HG03159 (cell line): ENCODE results near the gene TGFA.

Experiments
- ATAC-seq: cut with Tn5 transposase; IDR thresholded peaks from one replicate; pipeline ENCODE4 v1.9.1; 2021; ENCODE audit warnings: mild to moderate bottlenecking, moderate library complexity; ENCODE audit not compliant: unreplicated experiment

Gene TGFA

DNA sequence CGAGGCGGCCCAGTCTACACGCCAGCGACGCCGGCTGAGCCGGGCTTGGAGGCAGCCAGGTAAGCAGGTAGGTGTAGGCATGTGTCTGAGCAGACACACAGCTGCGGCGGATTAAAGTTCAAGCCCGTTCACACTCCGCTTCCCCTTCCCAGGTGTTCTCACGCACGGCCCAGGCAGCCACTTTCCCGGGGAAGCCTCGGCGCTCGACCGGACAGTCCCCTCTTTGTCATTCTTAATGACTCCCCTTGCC, 367 bp downstream of the TGFA start:
- ATAC-seq = no peak

DNA sequence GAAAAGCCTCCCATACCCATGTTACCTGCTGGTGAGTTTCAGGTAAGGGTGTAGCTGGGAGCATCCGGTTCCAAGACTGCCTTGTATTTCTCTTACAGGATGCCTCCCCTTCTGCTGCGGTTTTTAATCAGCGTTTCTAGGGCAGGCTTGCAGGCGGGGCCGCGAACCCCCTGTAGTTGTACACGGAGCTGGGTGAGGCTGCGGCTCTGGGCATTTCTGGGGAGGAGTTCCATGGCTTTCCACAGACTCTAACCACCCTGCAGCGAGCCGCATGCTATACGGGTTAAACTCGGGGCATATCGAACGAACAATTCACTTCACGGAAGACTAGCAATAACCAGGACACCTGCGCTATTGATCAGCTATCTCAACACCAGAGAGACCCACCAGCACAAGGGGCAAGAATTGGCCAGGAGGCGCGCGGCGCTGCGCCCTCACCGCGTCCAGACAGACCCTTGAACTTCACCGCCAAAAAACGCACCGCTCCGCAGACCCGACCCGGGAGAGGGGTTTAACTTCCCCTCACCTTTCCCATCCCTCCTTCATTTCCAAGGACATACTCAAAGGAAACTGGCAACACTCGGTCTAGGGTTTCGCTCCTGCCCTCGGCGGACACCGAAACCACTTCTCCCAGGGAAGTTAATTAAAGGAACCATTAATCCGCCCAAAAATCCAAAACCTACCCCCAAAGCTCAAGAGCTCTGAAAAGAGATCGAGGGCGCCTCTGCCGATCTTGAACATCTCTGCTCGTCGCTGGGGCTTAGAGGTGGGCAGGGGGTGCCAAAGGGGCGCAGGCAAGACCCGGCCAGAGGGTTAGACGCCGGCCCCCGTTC, 909 bp downstream of the TGFA start:
- no peak for ATAC-seq

DNA sequence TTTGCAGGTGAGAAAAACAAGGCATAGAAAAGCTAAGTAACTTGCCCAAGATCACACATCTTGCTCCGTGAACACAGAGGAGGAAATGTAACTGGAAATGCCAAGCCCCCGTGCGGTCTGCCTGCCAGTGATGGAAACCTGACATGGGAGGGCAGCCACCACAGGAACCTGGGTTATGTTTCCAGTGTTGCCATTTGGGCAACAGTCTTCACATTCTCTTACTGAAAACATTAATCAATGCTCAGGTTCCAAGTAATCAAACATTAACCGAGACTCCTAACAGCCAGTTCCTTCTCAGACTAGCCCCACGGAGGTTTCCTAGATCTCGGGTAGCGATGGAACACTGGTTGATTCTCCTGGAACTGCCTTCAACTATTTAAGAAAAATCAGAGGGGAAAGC, 2.5 kb downstream of the TGFA start:
- ATAC-seq = no peak

DNA sequence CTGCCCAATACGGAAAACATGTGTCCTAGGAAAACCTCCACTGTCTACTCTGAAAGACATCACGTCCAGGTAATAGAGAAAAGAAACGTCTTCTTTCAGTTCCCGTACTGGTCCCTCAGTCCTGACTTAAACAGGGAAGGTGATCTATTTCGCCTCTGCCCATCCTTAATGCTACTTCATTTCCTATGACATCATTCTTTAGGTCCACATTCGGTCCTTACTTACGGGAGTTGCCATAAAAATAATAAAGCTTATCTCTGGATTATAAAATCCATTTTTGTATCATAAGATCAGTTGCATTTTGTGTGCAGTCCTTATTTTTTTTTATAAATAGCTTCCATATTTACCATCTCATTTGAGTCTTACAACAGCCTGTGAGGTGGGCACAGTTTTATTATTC, 3.7 kb downstream of the TGFA start:
- ATAC-seq = no peak

DNA sequence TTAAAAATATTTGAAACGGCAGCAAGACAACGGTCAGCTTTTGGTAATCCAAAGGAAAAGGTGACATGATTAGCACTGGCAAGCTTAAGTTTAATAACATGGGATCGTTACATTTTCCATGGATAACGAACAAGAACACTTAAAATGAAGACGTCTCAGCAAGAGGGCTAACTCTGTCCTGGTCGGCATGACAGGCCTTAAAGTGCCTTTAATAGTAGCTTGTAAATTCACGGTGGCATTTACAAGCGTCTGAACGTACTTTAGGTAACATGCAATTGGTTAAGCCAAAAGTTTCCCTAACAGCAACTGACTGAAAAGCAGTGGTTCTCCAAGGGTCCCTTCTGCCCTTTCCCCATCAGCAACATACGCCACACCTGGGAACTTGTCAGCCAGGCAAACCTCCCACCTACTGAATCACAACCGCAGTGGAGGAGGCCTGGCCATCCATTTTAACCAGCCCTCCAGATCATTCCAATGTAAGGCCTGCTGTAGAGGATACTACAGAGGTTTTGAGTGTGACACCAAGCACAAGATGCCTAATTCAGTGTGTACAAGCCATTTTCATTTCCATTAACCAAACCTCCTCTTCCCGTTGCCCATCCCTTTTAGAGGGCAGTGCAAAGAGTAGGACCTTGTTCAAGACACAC, 4.4 kb downstream of the TGFA start:
- ATAC-seq = no peak

DNA sequence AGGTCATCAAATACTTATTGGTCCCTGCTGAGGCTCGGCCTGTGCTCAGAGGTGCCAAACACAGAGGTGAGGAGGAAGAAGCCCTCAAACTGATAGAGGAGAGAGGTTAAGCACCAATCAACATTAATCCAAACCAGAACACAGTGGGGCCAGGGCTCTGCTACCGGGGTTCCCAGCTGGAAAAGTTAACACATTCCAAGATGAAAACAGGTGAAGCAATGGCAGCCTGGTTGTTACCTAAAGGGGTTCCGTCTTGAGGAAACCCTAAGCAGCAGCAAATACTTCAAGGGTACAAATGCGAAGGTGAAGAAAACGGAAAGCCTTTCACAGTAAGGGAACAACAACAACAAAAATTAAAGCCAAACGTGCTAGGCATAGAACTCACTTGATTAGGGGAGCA, 5.4 kb downstream of the TGFA start:
- ATAC-seq = no peak

DNA sequence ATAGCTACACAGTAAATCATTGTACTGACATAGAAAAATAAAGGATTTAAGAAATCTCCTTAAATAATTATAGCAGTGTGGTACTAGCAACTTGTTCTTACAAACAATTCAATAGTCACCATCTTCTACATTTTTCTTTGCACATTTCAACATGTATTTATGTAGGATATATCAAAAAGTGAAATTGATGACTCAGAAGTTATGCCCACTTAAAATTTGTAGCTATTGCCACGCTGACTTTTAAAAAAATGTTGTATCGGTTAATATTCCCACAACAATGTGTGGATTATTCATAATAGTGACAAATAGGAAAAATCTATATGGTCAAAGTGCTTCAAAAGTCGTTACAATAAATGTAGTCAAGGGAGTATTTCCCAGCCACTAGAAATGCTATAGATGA, 6.7 kb downstream of the TGFA start:
- no peak for ATAC-seq

DNA sequence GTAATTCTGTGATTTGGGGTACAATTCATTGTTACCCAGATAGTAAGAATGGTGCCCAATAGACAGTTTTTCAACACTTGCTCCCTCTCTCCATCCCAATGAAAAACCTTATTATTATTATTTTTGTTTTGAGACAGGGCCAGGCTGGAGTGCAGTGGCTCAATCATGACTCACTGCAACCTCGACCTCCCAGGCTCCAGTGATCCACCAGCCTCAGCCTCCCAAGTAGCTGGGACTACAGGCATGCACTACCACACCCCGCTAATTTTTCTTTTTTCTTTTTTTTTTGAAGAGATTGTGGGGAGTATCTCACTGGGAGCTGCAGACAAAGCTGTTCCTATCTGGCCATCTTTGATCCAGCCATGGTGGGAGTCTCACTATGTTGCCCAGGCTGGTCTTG, 7.2 kb downstream of the TGFA start:
- no peak for ATAC-seq

DNA sequence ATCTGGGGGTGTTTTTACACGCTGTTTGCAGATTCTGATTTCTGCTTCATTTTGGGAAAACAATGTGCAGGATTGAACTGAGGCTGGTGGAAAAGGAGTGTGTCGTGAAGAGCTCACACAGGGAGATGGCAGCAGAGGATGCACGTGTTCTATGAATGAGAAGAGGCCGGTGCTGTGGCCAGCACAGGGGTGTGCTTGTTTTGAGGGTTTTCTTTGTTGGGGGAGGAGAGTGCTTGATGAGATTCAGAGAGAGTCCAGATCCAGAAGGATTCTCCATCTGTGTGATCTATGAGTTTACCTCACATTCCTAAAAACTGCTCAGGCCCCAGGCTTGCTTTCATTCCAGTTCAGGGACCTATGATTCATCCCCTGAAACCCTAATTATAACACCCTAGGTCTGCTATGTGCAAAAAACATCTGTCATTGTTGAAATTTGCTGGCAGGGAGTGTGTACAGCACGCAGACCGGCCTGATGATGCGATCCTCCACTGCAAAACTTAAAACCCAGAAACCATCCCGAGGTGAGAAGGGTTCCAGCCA, 12.1 kb downstream of the TGFA start:
- no peak for ATAC-seq

DNA sequence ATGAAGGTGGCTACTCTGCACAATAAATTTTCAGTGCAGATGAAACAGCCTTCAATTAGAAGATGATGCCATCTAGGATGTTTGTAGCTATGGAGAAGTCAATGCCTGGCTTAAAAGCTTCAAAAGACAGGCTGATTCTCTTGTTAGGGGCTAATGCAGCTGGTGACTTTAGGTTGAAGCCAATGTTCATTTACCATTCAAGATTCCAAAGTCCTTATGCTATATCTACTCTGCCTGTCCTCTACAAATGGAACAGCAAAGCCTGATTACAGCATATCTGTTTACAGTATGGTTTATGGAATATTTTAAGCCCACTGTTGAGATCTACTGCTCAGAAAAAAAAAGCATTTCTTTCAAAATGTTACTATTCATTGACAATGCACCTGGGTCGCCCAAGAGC, 15.8 kb downstream of the TGFA start:
- ATAC-seq = no peak

DNA sequence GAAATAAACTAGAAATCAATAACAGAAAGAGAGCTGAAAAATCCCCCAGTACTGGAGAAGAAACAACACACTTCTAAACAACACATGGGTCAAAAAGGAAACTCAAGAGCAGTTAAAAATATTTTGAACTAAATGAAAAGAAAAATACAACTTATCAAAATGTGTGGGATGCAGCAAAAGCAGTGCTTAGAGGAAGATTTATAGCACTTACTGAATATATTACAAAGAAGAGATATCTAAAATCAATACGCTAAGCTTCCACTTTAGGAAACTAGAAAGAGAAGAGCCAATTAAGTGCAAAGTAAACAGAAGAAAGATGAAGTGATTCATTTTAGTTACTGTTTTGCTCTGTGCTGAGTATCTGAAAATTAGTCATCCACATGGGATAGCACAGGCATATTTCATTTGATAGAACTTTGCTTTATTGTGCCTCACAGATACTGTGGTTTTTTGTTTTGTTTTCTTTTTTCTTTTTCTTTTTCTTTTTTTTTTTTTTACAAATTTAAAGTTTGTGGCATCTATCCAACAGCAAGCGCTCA, 17.0 kb downstream of the TGFA start:
- ATAC-seq = no peak

DNA sequence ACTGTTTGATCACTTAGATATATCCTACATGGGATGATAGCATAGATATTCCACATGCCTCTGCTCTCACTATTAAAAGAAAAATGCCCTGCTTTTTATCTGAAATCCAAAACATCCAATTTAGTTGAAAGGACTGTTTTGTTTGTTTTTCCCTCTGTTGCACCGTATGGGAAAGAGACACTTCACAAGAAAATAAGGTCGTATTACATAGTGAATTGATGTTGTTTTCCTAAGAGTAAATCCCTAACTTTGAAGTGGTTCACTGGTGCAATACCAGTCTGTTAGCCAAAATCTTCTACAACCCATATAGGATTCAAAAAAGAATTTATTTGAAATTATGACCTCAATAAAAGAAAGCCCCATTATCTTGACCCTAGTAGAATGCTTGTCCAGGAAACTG, 18.1 kb downstream of the TGFA start:
- no peak for ATAC-seq

DNA sequence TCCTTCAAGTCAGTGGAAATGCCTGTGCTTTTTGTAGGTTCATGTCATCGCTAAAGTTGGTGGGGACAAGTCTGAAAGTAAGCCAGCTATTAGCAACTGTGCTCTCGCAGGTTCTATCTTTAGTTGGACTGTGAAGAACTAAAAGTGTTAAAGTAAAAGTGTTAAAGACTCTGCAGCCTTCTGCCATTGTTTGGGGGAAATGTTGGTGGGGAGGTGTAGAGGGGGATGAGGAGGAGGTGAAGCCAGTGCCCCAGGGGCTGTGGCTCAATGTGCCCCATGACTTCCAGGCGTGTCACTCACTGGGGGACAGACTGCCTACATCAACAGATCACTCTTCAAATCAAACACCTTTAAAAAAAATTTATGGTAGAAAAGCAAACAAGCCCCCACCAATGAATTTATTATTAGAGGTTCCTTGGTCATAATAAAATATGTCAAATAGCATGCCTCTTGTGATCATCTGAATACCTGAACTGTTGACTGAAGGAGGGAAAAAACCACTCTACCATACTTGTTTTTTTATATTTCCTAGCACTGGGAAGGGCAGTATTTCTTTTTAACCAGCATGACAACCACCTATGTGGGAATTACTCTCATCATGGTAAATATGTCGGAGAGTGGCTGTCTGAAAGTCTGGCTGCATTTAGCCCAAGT, 19.3 kb downstream of the TGFA start:
- no peak for ATAC-seq

DNA sequence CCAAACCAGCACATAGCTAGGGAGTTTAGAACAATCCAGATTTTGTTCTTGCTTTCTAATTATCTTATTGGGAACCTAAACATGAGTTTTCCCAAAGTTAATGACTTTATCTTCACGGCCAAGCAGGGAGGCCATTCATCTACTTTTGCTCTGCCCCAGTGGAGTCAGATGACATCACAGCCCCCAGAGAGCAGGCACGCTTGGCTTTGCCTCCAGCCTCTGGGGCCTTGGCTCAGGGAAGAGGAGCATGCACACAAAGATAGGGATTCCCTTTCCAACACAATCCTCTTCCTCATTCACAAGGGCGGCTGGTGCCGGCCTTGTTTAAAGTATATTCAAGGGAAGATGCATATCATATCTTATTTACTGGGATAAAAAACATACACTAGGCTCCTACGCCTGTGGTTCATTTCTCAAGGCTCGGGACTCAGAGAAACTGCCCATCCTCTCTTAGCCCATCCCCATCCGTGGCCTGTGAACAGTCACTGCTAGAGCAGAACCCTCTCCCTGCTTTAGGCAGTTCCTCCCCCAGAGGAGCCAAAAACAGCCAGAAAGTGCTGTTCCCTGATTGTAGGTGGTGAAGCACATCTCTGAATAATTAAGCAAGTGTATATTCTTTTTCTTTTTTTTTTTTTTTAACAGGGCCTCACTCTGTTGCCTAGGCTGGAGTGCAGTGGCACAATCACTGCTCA, 21.2 kb downstream of the TGFA start:
- no peak for ATAC-seq

DNA sequence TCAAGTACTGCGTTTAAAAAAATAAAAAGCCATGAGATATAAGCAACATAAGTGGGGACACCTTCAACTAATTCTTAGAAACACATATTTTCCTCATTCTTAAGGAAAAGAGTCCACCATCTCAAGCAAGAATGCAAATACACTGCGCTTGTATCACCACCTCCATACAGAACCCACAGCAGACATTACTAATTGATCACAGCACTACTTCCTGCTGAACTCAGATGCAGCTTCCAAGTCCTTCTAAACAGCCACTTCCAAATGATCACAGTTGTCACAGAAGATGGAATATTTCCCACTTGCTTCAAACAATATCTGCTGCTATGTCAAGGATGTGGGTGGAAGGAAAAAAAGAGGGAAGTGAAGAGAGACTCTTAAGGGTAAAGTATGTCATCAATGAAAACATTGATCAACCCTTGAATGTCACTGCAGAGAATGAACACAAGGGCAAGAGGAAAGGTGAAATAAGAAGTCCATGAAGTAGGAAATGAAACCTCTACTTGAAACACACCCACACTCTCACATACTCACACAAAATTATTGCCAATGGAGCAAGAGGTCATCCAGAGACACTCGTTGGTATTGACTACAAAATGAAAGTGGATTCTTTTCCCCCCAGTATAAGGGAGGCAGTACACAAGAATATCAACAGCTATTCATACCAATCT, 22.1 kb downstream of the TGFA start:
- ATAC-seq = no peak

DNA sequence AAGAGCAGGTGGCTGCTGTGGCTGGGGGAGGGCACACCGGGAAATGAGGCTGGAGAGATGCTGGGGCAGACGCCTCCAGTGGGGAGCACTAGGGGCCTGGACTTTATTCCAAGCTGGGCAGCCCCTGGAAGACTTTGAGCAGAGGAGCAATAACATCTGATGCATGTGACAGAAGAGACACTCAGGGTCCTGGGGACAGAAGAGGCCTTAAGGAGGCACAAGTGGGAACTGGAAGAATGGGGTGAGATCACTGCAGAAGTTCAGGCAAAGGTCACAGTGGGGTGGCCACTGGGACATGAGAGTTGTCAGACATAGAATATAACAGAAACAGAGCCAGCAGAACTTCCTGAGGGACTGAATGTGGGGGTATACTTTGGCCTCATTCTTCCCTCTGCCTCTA, 24.0 kb downstream of the TGFA start:
- no peak for ATAC-seq

DNA sequence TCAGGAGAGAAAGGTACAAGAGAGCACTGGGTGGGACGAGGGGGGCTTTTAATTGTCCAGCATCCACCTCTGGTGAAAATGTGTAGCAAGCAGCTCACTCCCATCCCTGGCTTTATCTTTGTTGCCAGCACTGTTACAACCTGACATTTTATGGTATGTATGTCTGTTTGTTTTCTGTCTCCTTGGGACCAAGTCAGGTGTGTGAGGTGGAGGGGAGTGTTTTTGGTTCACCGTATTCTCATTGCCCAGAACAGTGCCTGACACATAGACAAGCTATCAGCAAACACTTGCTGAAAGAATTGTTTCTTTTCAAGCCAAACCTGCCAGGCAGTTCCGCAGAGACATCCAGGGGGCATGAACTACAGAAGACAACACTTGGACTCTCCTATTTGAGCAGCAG, 24.7 kb downstream of the TGFA start:
- no peak for ATAC-seq

DNA sequence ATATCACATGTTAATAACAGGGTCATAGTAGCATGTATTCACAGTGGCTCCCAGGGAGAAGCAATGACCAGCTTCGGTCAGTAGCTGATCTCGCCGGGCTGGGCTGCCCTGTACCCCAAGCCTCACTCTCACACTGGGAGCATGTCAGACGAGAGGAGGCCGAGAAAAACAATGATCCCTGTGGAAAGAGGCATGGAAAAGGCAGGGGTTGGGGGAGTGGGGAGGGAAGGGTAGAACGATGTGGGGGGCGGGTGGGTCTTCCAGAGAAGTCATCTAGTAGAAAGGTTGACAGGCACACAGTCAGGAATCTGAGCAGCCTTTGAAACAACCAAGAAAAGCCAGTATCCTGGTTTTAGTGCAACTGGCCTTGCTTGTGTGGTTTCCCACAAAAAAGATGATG, 25.4 kb downstream of the TGFA start:
- no peak for ATAC-seq

DNA sequence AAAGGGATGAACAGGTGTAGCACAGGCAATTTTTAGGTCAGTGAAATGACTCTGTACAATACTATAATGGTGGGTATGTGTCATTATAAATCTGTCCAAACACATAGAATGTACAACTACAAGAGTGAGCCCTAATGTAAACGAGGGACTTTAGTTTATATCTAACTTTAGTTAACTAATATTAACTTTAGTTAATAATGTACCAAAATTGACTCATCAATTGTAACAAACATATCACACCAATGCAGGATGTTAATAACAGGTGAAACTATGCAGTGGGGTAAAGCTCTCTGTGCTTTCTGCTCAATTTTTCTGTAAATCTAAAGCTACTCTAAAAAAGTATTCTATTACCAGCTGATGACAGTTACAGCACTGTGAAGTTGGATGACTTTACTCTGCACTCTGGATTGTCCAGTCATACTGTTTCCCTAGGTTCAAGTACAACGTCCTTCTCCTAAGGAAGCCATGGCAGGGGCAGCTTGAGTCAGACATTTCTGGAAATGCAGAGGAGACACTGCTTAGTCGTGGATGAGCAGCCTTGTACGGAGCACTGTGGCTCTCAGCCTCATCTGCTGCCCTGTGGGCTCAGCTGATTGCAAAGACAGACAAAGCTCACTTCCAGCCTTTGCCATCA, 26.1 kb downstream of the TGFA start:
- ATAC-seq = no peak

DNA sequence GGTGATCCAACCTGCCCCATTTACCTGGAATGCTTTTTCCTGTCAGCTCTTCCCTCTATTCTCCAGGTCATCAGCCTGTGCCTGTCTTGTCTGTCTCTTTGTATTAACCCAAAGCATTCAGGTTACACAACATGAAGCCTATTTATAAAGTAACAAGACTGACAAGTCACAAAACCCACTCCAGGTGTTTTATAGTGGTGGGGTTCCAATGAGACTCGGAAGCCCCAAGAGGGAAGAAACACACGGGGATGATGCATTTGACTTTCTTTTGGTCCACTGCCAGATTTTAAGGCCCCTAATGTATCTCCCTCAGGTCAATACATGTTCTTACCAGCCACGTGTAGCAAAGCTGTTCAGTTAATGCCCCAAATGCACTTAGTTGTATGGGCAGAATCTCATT, 27.5 kb downstream of the TGFA start:
- ATAC-seq = no peak
